ENCODE results near the gene MUC2.

Gene MUC2

GRCh38 chr11:1087961-1088926, 13.6 kb downstream of the MUC2 start:
- DNase-seq (ENCODE audit: low spot score), result no peak

GRCh38 chr11:1088927-1089737, 14.5 kb downstream of the MUC2 start:
- DNase-seq (ENCODE audit: low spot score), result no peak

GRCh38 chr11:1089738-1090599, 15.3 kb downstream of the MUC2 start:
- DNase-seq (ENCODE audit: low spot score), result no peak

- DNase-seq (ENCODE audit: low spot score), result no peak
Measured at GRCh38 chr11:1090600-1091331, 16.1 kb downstream of the MUC2 start.

- DNase-seq (ENCODE audit: low spot score), result no peak
Measured at GRCh38 chr11:1091332-1092083, 16.8 kb downstream of the MUC2 start.

- no peak for DNase-seq (ENCODE audit: low spot score)
Measured at GRCh38 chr11:1092145-1092670, 17.5 kb downstream of the MUC2 start.

- no peak for DNase-seq (ENCODE audit: low spot score)
Measured at GRCh38 chr11:1092919-1093318, 18.2 kb downstream of the MUC2 start.

- no peak for DNase-seq (ENCODE audit: low spot score)
Measured at GRCh38 chr11:1099519-1100355, 25.1 kb downstream of the MUC2 start.

- no peak for DNase-seq (ENCODE audit: low spot score)
Measured at GRCh38 chr11:1100417-1101245, 26.0 kb downstream of the MUC2 start.

GRCh38 chr11:1101318-1102089, 26.8 kb downstream of the MUC2 start:
- DNase-seq (ENCODE audit: low spot score), result no peak

- DNase-seq (ENCODE audit: low spot score), result no peak
Measured at GRCh38 chr11:1102221-1102971, 27.7 kb downstream of the MUC2 start.

GRCh38 chr11:1102996-1103395, 28.3 kb downstream of the MUC2 start:
- DNase-seq (ENCODE audit: low spot score), result no peak

- no peak for DNase-seq (ENCODE audit: low spot score)
Measured at GRCh38 chr11:1103401-1104360, 29.0 kb downstream of the MUC2 start.

GRCh38 chr11:1104411-1105182, 29.9 kb downstream of the MUC2 start:
- no peak for DNase-seq (ENCODE audit: low spot score)

- no peak for DNase-seq (ENCODE audit: low spot score)
Measured at GRCh38 chr11:1105183-1105565, 30.5 kb downstream of the MUC2 start.

All from D341Med (cell line).